Coronary artery (tissue), 2 donors: Measurements from ENCODE around the gene MIER2.
A peak's percentile ranks its signal among the peaks of the same experiment; 100 is the strongest.

Experiments
- DNase-seq: peaks from one replicate; pipeline ENCODE4 v3.0.0-alpha.2; 2017; ENCODE audit warnings: low spot score
- H3K27ac ChIP-seq, 2 donors: fragments of 200-600 bp; sonication (generic); one replicate each; pipeline ENCODE4 v1.5.1; 2016 to 2019
- H3K4me3 ChIP-seq: fragments of 200-600 bp; sonication (generic); 2 replicates; pipeline ENCODE4 v1.5.1; 2016; ENCODE audit warnings: mild to moderate bottlenecking, moderate library complexity
- CTCF ChIP-seq: fragments of 200-600 bp; sonication (generic); IDR thresholded peaks from one replicate; pipeline ENCODE4 v1.5.1; 2019; ENCODE audit warnings: antibody characterized with exemption

Gene MIER2

GRCh38 chr19:309206-309565 is 35.4 kb downstream of the MIER2 start:
- DNase-seq: no peak
- H3K4me3 ChIP-seq: no peak overlapping the region
- TF ChIP-seq CTCF: no peak
- peak overlapping the region in 1 of 2 donors; percentile 3 for H3K27ac ChIP-seq

- no peak for TF ChIP-seq CTCF
- Histone ChIP-seq H3K4me3 (no peak overlapping the region), H3K27ac (peak overlapping the region in 1 of 2 donors; percentile 3)
- no peak for DNase-seq
Measured at GRCh38 chr19:308471-309205, 36.0 kb downstream of the MIER2 start.

GRCh38 chr19:307793-308420 is 36.7 kb downstream of the MIER2 start:
- DNase-seq: no peak
- no peak for TF ChIP-seq CTCF
- Histone ChIP-seq H3K27ac (no peak overlapping the region), H3K4me3 (no peak overlapping the region)

GRCh38 chr19:307111-307531 is 37.5 kb downstream of the MIER2 start:
- Histone ChIP-seq H3K4me3 (no peak overlapping the region), H3K27ac (no peak overlapping the region)
- DNase-seq: no peak
- no peak for TF ChIP-seq CTCF

GRCh38 chr19:306151-306900 is 38.3 kb downstream of the MIER2 start:
- H3K4me3 ChIP-seq: no peak overlapping the region
- no peak for DNase-seq
- H3K27ac ChIP-seq: no peak overlapping the region
- TF ChIP-seq CTCF: no peak

- DNase-seq: peak; percentile 61
- Histone ChIP-seq H3K4me3 (no peak overlapping the region), H3K27ac (no peak overlapping the region)
- no peak for TF ChIP-seq CTCF
Measured at GRCh38 chr19:305240-306150, 39.1 kb downstream of the MIER2 start.
